ENCODE data around the gene MMP2. TPM values are rescaled to one million over a fixed set of nuclear protein-coding genes. Genes with fewer than 3 reads are reported as not detected.

MMP2 gene
- total and polyA plus RNA-seq, 2 of the 8 experiments (the other 6 are each of a cell fraction or from before 2014, with no cell fraction given): 33.6 to 58.2 TPM

DNA sequence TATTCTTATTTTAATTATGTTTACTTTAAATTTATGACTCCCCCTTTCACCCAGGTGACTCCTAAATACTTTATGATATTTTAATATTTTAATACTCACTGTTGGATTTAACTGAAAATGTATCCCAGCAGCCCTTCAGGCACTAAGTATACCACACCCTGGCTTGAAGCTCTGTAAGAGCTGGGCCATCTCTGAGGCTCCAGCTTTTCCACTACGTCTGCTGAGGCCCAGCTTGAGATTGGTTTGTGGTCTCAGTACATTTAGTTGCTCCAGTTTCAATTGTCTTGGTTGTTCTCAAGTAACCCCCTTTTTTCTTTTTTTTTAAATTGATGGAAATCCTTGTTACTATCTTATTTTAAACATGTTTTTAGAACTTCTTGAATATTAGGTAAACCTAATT, 60.5 kb downstream of the MMP2 start:
- Histone ChIP-seq H4K91ac (replicated peaks; ENCODE audit: insufficient read length, low read length) (no peak overlapping the region), H3K56ac (replicated peaks; ENCODE audit: insufficient read length, low read depth, low read length) (no peak overlapping the region), H3K36me3 (ENCODE audit: control insufficient read depth in 2 of 4, insufficient read depth in 4 of 4, low read length in 3 of 4) (no peaks in the 10 kb centered on the region), H4K20me1 (replicated peaks in 1 of 2; ENCODE audit: control insufficient read depth in 1 of 2, insufficient read depth in 2 of 2, low read length in 2 of 2) (no peaks in the 10 kb centered on the region), H3K4me3 (ENCODE audit: extremely low read depth in 1 of 4, insufficient read depth in 2 of 4, low read depth in 3 of 4, low read length in 4 of 4) (no peak overlapping the region), H2AFZ (ENCODE audit: low read length) (no peak overlapping the region), H2BK20ac (ENCODE audit: low read length) (no peak overlapping the region), H3K79me2 (ENCODE audit: control insufficient read depth in 1 of 2, insufficient read depth in 2 of 2, low read length in 2 of 2) (no peaks in the 10 kb centered on the region), H2BK12ac (ENCODE audit: low read depth, low read length) (no peak overlapping the region), H3K4me2 (ENCODE audit: insufficient read depth in 1 of 2, low read depth in 2 of 2, low read length in 2 of 2) (no peak overlapping the region), H2BK15ac (ENCODE audit: low read length) (no peak overlapping the region), H2AK5ac (ENCODE audit: low read depth, low read length) (no peak overlapping the region), H4K8ac (ENCODE audit: extremely low read depth, insufficient read depth, low read length) (no peak overlapping the region), H3K18ac (ENCODE audit: extremely low read depth, low read length) (no peak overlapping the region), H3K9ac (replicated peaks in 1 of 4; ENCODE audit: extremely low read depth in 1 of 4, low read depth in 3 of 4, low read length in 3 of 4) (no peak overlapping the region), H3K27ac (ENCODE audit: low read depth, low read length) (no peak overlapping the region), H3K23ac (ENCODE audit: insufficient read length) (no peak overlapping the region), H3K4ac (replicated peaks; ENCODE audit: insufficient read length, low read depth, low read length) (no peak overlapping the region), H2BK120ac (replicated peaks; ENCODE audit: low read depth, low read length) (no peak overlapping the region), H3K9me3 (ENCODE audit: insufficient read depth in 2 of 2, low read depth in 1 of 2, low read length in 1 of 2) (no peaks in the 10 kb centered on the region), H3K4me1 (replicated peaks in 1 of 4; ENCODE audit: control insufficient read depth in 3 of 4, insufficient read depth in 4 of 4, low read length in 3 of 4) (no peaks in the 10 kb centered on the region), H4K5ac (ENCODE audit: insufficient read length, low read depth, low read length) (no peak overlapping the region), H3K14ac (ENCODE audit: insufficient read length) (no peak overlapping the region), H3K79me1 (ENCODE audit: low read depth, low read length) (no peaks in the 10 kb centered on the region), H2BK5ac (ENCODE audit: low read depth, low read length) (no peak overlapping the region), H3K27me3 (replicated peaks in 1 of 4; ENCODE audit: control insufficient read depth in 3 of 4, extremely low read depth in 1 of 4, insufficient read depth in 3 of 4, low read length in 3 of 4) (no peaks in the 10 kb centered on the region; a peak in 1 of 7 replicates), H3K23me2 (ENCODE audit: low read depth, low read length) (no peaks in the 10 kb centered on the region)
- POLR2A ChIA-PET (ENCODE audit: partially characterized antibody): interaction anchor here (0.6 kb wide), 1 partner anchor 43 kb away, joined by 3 read pairs; no protein-coding TSS in a partner anchor
- FAIRE-seq: no peak
- TF ChIP-seq GTF2F1 (IDR thresholded peaks at IDR 0.05; ENCODE audit: borderline replicate concordance, low read depth, low read length) (no peak), SP2 (IDR thresholded peaks at IDR 0.05; ENCODE audit: low read length) (no peak), TAF1 (IDR thresholded peaks at IDR 0.05; ENCODE audit: low read depth, low read length) (no peak), TAF7 (optimal IDR thresholded peaks at IDR 0.05; ENCODE audit: borderline replicate concordance, low read depth, low read length) (no peak), RNF2 (IDR thresholded peaks at IDR 0.05; ENCODE audit: borderline replicate concordance, low read depth, low read length, missing control alignments, poor library complexity, severe bottlenecking) (no peak), POLR2AphosphoS5 (IDR thresholded peaks at IDR 0.05; ENCODE audit: low read depth, low read length) (no peak), RBBP5 (IDR thresholded peaks at IDR 0.05; ENCODE audit: borderline replicate concordance, low read depth, low read length) (no peak), SP4 (IDR thresholded peaks at IDR 0.05; ENCODE audit: low read length) (no peak), MAFK (IDR thresholded peaks at IDR 0.05; ENCODE audit: low read depth, low read length) (no peak), BCL11A (IDR thresholded peaks at IDR 0.05; ENCODE audit: low read depth in 2 of 2, low read length in 2 of 2) (no peak)
- TF ChIP-seq, protein P1, sequence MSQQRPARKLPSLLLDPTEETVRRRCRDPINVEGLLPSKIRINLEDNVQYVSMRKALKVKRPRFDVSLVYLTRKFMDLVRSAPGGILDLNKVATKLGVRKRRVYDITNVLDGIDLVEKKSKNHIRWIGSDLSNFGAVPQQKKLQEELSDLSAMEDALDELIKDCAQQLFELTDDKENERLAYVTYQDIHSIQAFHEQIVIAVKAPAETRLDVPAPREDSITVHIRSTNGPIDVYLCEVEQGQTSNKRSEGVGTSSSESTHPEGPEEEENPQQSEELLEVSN (IDR thresholded peaks at IDR 0.05): no peak
- no peak for DNase-seq (ENCODE audit: low read depth in 1 of 2, low spot score in 2 of 2)
- WGBS, 2 experiments (ENCODE audit: extremely low coverage in 1 of 2, insufficient coverage in 1 of 2, insufficient read length in 1 of 2, insufficient replicate concordance in 2 of 2, low coverage in 1 of 2, low lambda C conversion rate in 2 of 2, missing lambda C conversion rate in 1 of 2): 95% methylated on average over 1 of the region's 1 CpG; no CpG with 5 or more reads in 1 of the 2 experiments
- CTCF ChIA-PET (ENCODE audit: partially characterized antibody): interaction anchor here (1.0 to 3.0 kb wide), 4 partner anchors 38 to 162 kb away, joined by 3 to 14 read pairs (median 6); no protein-coding TSS in a partner anchor
